H1 (cell line): ENCODE measurements around the gene DOK3. TPM values are rescaled to one million over a fixed set of nuclear protein-coding genes. Genes with fewer than 3 reads are reported as not detected.
A peak's percentile ranks its signal among the peaks of the same experiment; 100 is the strongest.

Experiments
- CHD2 ChIP-seq: IDR thresholded peaks from 2 replicates; pipeline ENCODE4 v1.6.1; 2012; ENCODE audit warnings: low read length, improper control_type of control experiment
- EZH2 ChIP-seq: fragments of 200-600 bp; sonication (generic); IDR thresholded peaks from 2 replicates; pipeline ENCODE4 v1.7.1; 2012; ENCODE audit warnings: low read depth, mild to moderate bottlenecking, moderate library complexity, low read length, inconsistent platforms; ENCODE audit not compliant: severe bottlenecking
- GTF2F1 ChIP-seq: IDR thresholded peaks from 2 replicates; pipeline ENCODE4 v1.6.1; 2012; ENCODE audit warnings: low read depth, low read length, improper control_type of control experiment, borderline replicate concordance
- HDAC2 ChIP-seq, 2 experiments: fragments of 300-600 bp in 1 of 2; sonication (generic) in 1 of 2; IDR thresholded peaks; 2 replicates each; pipeline ENCODE4 v1.6.1; 2011 to 2012; ENCODE audit warnings: low read depth in 2 of 2, low read length in 2 of 2, mild to moderate bottlenecking in 2 of 2, moderate library complexity in 2 of 2, borderline replicate concordance in 1 of 2, inconsistent platforms in 1 of 2
- JUND ChIP-seq: IDR thresholded peaks from 2 replicates; pipeline ENCODE4 v1.6.1; 2011; ENCODE audit warnings: mild to moderate bottlenecking, improper control_type of control experiment, low read length
- MAFK ChIP-seq: IDR thresholded peaks from 2 replicates; pipeline ENCODE4 v1.6.1; 2012; ENCODE audit warnings: low read depth, mild to moderate bottlenecking, improper control_type of control experiment, low read length
- PHF8 ChIP-seq: fragments of 200-600 bp; sonication (generic); conservative IDR thresholded peaks from 2 replicates; pipeline ENCODE4 v1.7.1; 2012; ENCODE audit warnings: low read depth, mild to moderate bottlenecking, inconsistent platforms, low read length, moderate library complexity
- RAD21 ChIP-seq, 2 experiments: IDR thresholded peaks in 1 of 2; conservative IDR thresholded peaks in 1 of 2; 2 replicates each; pipeline ENCODE4 v1.6.1; 2011; ENCODE audit warnings: low read depth in 2 of 2, low read length in 2 of 2, improper control_type of control experiment in 1 of 2, inconsistent platforms in 1 of 2, mild to moderate bottlenecking in 1 of 2, moderate library complexity in 1 of 2
- SIN3A ChIP-seq, 2 experiments: IDR thresholded peaks in 1 of 2; conservative IDR thresholded peaks in 1 of 2; 2 replicates each; pipeline ENCODE4 v1.6.1; 2011 to 2012; ENCODE audit warnings: low read length in 2 of 2, improper control_type of control experiment in 1 of 2, low read depth in 1 of 2, mild to moderate bottlenecking in 1 of 2
- SIRT6 ChIP-seq: IDR thresholded peaks from one replicate; pipeline ENCODE4 v1.7.1; 2012; ENCODE audit warnings: low read length, inconsistent platforms
- SRF ChIP-seq: IDR thresholded peaks from 2 replicates; pipeline ENCODE4 v1.6.1; 2011; ENCODE audit warnings: mild to moderate bottlenecking, low read depth, low read length, moderate library complexity
- TAF1 ChIP-seq: IDR thresholded peaks from 2 replicates; pipeline ENCODE4 v1.6.1; 2011; ENCODE audit warnings: mild to moderate bottlenecking, low read depth, low read length
- TCF12 ChIP-seq: IDR thresholded peaks from 2 replicates; pipeline ENCODE4 v1.6.1; 2011; ENCODE audit warnings: low read depth, mild to moderate bottlenecking, low read length
- ZNF274 ChIP-seq: IDR thresholded peaks from 2 replicates; pipeline ENCODE4 v1.7.0; 2012; ENCODE audit warnings: low read length, borderline replicate concordance; ENCODE audit errors: extremely low read depth
- polyA plus RNA-seq, 7 experiments: library from polyadenylated mRNA; depleted of rRNA in 3 of 7; stranded (reverse) in 5 of 7; unstranded in 2 of 7; fragments of >200 nt in 5 of 7; fragments of 200-250 nt in 2 of 7; gene quantifications; 1 replicate in 5 of 7; 2 replicates in 1 of 7; 4 replicates in 1 of 7; pipeline versions ENCODE4 v1.2.1 to v1.2.3, GENCODE V29; 2011 to 2013; ENCODE audit warnings: missing spikeins in 2 of 7, mixed read lengths in 2 of 7
- total RNA-seq: library from RNA; stranded (reverse); fragmentation: NEBNext Ultra II Directional; extraction: Animal tissue kit (Norgen Biotek cat#: 25700); gene quantifications from 2 replicates; pipeline ENCODE4 v1.2.1, GENCODE V29; 2021

DOK3 gene
- total and polyA plus RNA-seq, 2 of the 8 experiments (the other 6 are each of a cell fraction or from before 2014, with no cell fraction given): 4.2 to 6.4 TPM

- TF ChIP-seq PHF8: peak; percentile 43; the same call in 1 of the 2 replicates
- peak in 1 of 2 experiments; percentile 22; a peak in 1 of 4 replicates for TF ChIP-seq SIN3A (conservative IDR thresholded peaks at IDR 0.05 in 1 of 2, IDR thresholded peaks at IDR 0.05 in 1 of 2; ENCODE audit: low read depth in 1 of 2, low read length in 2 of 2)
- TF ChIP-seq RAD21 (IDR thresholded peaks at IDR 0.05 in 1 of 2, conservative IDR thresholded peaks at IDR 0.05 in 1 of 2; ENCODE audit: low read depth in 2 of 2, low read length in 2 of 2): no peak
- TF ChIP-seq EZH2: no peak
- no peak for TF ChIP-seq TCF12
- no peak for TF ChIP-seq MAFK
- TF ChIP-seq ZNF274: no peak
- no peak for TF ChIP-seq CHD2
- TF ChIP-seq JUND: no peak
- TF ChIP-seq GTF2F1: no peak
- TF ChIP-seq TAF1: 0 out of 2 replicates have a peak, but pooled peaks have one; percentile 34
- no peak for TF ChIP-seq HDAC2 (IDR thresholded peaks at IDR 0.05; ENCODE audit: borderline replicate concordance in 1 of 2, low read depth in 2 of 2, low read length in 2 of 2)
- TF ChIP-seq SRF: no peak
- TF ChIP-seq SIRT6: no peak
Measured at GRCh38 chr5:177553671-177554429, 44.2 kb upstream of the DOK3 start (continued).
